HepG2 (cell line): ENCODE data around the gene FAM83C. TPM values are rescaled to one million over a fixed set of nuclear protein-coding genes. Genes with fewer than 3 reads are reported as not detected.
A peak's percentile ranks its signal among the peaks of the same experiment; 100 is the strongest.

ENCODE experiments used
- AKAP8 ChIP-seq: sonication (generic); formaldehyde crosslinking; IDR thresholded peaks from 2 replicates; pipeline ENCODE4 v1.5.1; 2020; ENCODE audit warnings: mild to moderate bottlenecking, missing genetic modification reagents
- ATF7 ChIP-seq, 2 experiments: fragments of 450-650 bp in 1 of 2; sonication (generic) in 1 of 2; formaldehyde crosslinking in 1 of 2; IDR thresholded peaks; 2 replicates each; pipeline versions ENCODE4 v1.4.0 to v1.6.1; 2016 to 2020; ENCODE audit warnings: antibody characterized with exemption in 1 of 2, mild to moderate bottlenecking in 1 of 2, missing genetic modification reagents in 1 of 2
- CBX2 ChIP-seq, 2 experiments: fragments of 200-600 bp in 1 of 2; sonication (generic); formaldehyde crosslinking in 1 of 2; IDR thresholded peaks; 2 replicates each; pipeline versions ENCODE4 v1.7.0 to v1.8.1; 2018 to 2022; ENCODE audit warnings: low read depth in 2 of 2, low read length in 1 of 2, mild to moderate bottlenecking in 1 of 2, missing genetic modification reagents in 1 of 2
- DMAP1 ChIP-seq: IDR thresholded peaks from 2 replicates; pipeline ENCODE4 v1.6.1; 2016
- GABPA ChIP-seq, 2 experiments: IDR thresholded peaks; 2 replicates each; pipeline ENCODE4 v1.6.1; 2011 to 2016; ENCODE audit warnings: low read depth in 2 of 2, low read length in 1 of 2, missing biosample characterization in 1 of 2, missing genetic modification characterization in 1 of 2
- KDM1A ChIP-seq: IDR thresholded peaks from 2 replicates; pipeline ENCODE4 v1.6.1; 2016; ENCODE audit warnings: missing compliant biosample characterization
- KLF6 ChIP-seq: IDR thresholded peaks from 2 replicates; pipeline ENCODE4 v1.8.0; 2016; ENCODE audit warnings: missing biosample characterization, missing genetic modification reagents
- MEIS2 ChIP-seq: sonication (generic); formaldehyde crosslinking; IDR thresholded peaks from 2 replicates; pipeline ENCODE4 v1.9.0; 2021; ENCODE audit warnings: mild to moderate bottlenecking, missing genetic modification reagents
- MXD4 ChIP-seq: IDR thresholded peaks from 2 replicates; pipeline ENCODE4 v1.6.1; 2016; ENCODE audit warnings: mild to moderate bottlenecking, missing biosample characterization, missing genetic modification reagents
- NCOA5 ChIP-seq: sonication (generic); formaldehyde crosslinking; IDR thresholded peaks from 2 replicates; pipeline ENCODE4 v1.4.0; 2020; ENCODE audit warnings: missing genetic modification reagents
- SRSF4 ChIP-seq: fragments of 200-400 bp; formaldehyde crosslinking; IDR thresholded peaks from one replicate; pipeline ENCODE4 v1.6.1; 2018; ENCODE audit warnings: mild to moderate bottlenecking, low read depth, low read length, moderate library complexity; ENCODE audit not compliant: poor library complexity, severe bottlenecking
- THAP9 ChIP-seq: sonication (generic); formaldehyde crosslinking; IDR thresholded peaks from 2 replicates; pipeline ENCODE4; 2020; ENCODE audit warnings: missing genetic modification reagents, mild to moderate bottlenecking, borderline replicate concordance
- ZBTB8A ChIP-seq: sonication (generic); formaldehyde crosslinking; IDR thresholded peaks from 2 replicates; pipeline ENCODE4 v1.4.0; 2020; ENCODE audit warnings: mild to moderate bottlenecking, low read depth, missing genetic modification reagents, borderline replicate concordance
- ZEB1 ChIP-seq: IDR thresholded peaks from 2 replicates; pipeline ENCODE4 v1.6.1; 2012; ENCODE audit warnings: mild to moderate bottlenecking, low read depth, inconsistent platforms; ENCODE audit not compliant: insufficient replicate concordance
- ZNF260 ChIP-seq: sonication (generic); formaldehyde crosslinking; IDR thresholded peaks from 2 replicates; pipeline ENCODE4 v1.4.0; 2020; ENCODE audit warnings: missing genetic modification reagents, low read depth, mild to moderate bottlenecking, borderline replicate concordance
- ZNF317 ChIP-seq: sonication (generic); formaldehyde crosslinking; IDR thresholded peaks from 2 replicates; pipeline ENCODE4 v1.5.0; 2020; ENCODE audit warnings: mild to moderate bottlenecking, missing genetic modification reagents
- ZNF597 ChIP-seq: sonication (generic); formaldehyde crosslinking; IDR thresholded peaks from 2 replicates; pipeline ENCODE4 v1.5.0; 2020; ENCODE audit warnings: missing genetic modification reagents
- ZNF598 ChIP-seq: sonication (generic); formaldehyde crosslinking; IDR thresholded peaks from 2 replicates; pipeline ENCODE4 v1.5.1; 2020; ENCODE audit warnings: mild to moderate bottlenecking, missing genetic modification reagents, borderline replicate concordance
- ZNF609 ChIP-seq: sonication (generic); formaldehyde crosslinking; IDR thresholded peaks from 2 replicates; pipeline ENCODE4 v1.4.0; 2020; ENCODE audit warnings: mild to moderate bottlenecking, missing genetic modification reagents, borderline replicate concordance
- polyA plus RNA-seq, 8 experiments: library from polyadenylated mRNA; depleted of rRNA in 3 of 8; stranded (reverse) in 7 of 8; unstranded in 1 of 8; fragments of >200 nt; fragmentation: Illumina TruSeq in 4 of 8; extraction: Trizol in 4 of 8; gene quantifications; 2 replicates each; pipeline versions ENCODE4 v1.2.1 to v1.2.3, GENCODE V29; 2011 to 2016; ENCODE audit warnings: low read depth in 4 of 8, missing spikeins in 1 of 8, mixed read lengths in 1 of 8; ENCODE audit not compliant: insufficient read depth in 1 of 8
- total RNA-seq, 5 experiments: library from RNA; depleted of rRNA; stranded (reverse); fragments of >200 nt; fragmentation: Illumina TruSeq; extraction: Trizol; gene quantifications; 2 replicates each; pipeline ENCODE4 v1.2.3, GENCODE V29; 2016; ENCODE audit warnings: low read depth in 1 of 5

FAM83C gene
- total and polyA plus RNA-seq, 2 of the 13 experiments (the other 11 are each of a cell fraction or from before 2014, with no cell fraction given), result 0.04 TPM; not detected in 1

- TF ChIP-seq ZNF317 (CRISPR knock-in tag) (no peak; the same call in 1 of the 2 replicates), ZBTB8A (peak; percentile 90; the same call in 1 of the 2 replicates), ZNF609 (CRISPR knock-in tag) (peak; percentile 94), ZEB1 (peak; percentile 97), NCOA5 (CRISPR knock-in tag) (no peak), MEIS2 (peak; percentile 82; the same call in 1 of the 2 replicates), CBX2 (IDR thresholded peaks at IDR 0.05; ENCODE audit: low read depth, low read length) (no peak), CBX2 (CRISPR knock-in tag; IDR thresholded peaks at IDR 0.05; ENCODE audit: low read depth) (no peak), MXD4 (peak; percentile 83), GABPA (IDR thresholded peaks at IDR 0.05; ENCODE audit: low read depth, low read length) (no peak), GABPA (CRISPR knock-in tag; IDR thresholded peaks at IDR 0.05; ENCODE audit: low read depth) (peak; percentile 74), KDM1A (CRISPR knock-in tag) (peak; percentile 94), ATF7 (IDR thresholded peaks at IDR 0.05) (peak; percentile 65), ATF7 (CRISPR knock-in tag; IDR thresholded peaks at IDR 0.05) (peak; percentile 66; the same call in 1 of the 2 replicates), KLF6 (CRISPR knock-in tag) (peak; percentile 87; the same call in 1 of the 2 replicates), THAP9 (CRISPR knock-in tag) (no peak), AKAP8 (CRISPR knock-in tag) (peak; percentile 83; the same call in 1 of the 2 replicates), ZNF598 (CRISPR knock-in tag) (no peak), ZNF260 (CRISPR knock-in tag) (no peak), DMAP1 (CRISPR knock-in tag) (peak; percentile 89), SRSF4 (no peak), ZNF597 (CRISPR knock-in tag) (no peak)
Measured at GRCh38 chr20:35327074-35327976, 35.1 kb upstream of the FAM83C start (continued).
